Neural cell (in vitro differentiated cells): ENCODE data around the gene TLE2.

Experiments used
- CTCF ChIP-seq: fragments of 450-650 bp; IDR thresholded peaks from 2 replicates; pipeline ENCODE4 v1.5.1; 2014; ENCODE audit warnings: antibody characterized with exemption, mild to moderate bottlenecking, moderate library complexity; ENCODE audit not compliant: poor library complexity, severe bottlenecking
- EP300 ChIP-seq: fragments of 450-650 bp; conservative IDR thresholded peaks from 2 replicates; pipeline ENCODE4 v1.6.1; 2014; ENCODE audit warnings: antibody characterized with exemption, mild to moderate bottlenecking, moderate library complexity; ENCODE audit not compliant: poor library complexity, severe bottlenecking
- EZH2 ChIP-seq: fragments of 200-600, 300-800 bp; shearing (Covaris generic), sonication (generic); IDR thresholded peaks from 2 replicates; pipeline ENCODE4 v1.6.1; 2014; ENCODE audit warnings: antibody characterized with exemption, low read length, borderline replicate concordance, mild to moderate bottlenecking; ENCODE audit not compliant: insufficient read depth, poor library complexity, severe bottlenecking
- MXI1 ChIP-seq: fragments of 450-650 bp; conservative IDR thresholded peaks from 2 replicates; pipeline ENCODE4 v1.6.1; 2014; ENCODE audit warnings: antibody characterized with exemption, mild to moderate bottlenecking; ENCODE audit not compliant: poor library complexity, severe bottlenecking
- POLR2AphosphoS5 ChIP-seq: IDR thresholded peaks from 2 replicates; pipeline ENCODE4 v1.6.1; 2012
- RAD21 ChIP-seq: fragments of 450-650 bp; conservative IDR thresholded peaks from 2 replicates; pipeline ENCODE4 v1.6.1; 2014; ENCODE audit warnings: antibody characterized with exemption, mild to moderate bottlenecking, moderate library complexity
- REST ChIP-seq: IDR thresholded peaks from 2 replicates; pipeline ENCODE4 v1.6.1; 2012; ENCODE audit warnings: borderline replicate concordance
- SMC3 ChIP-seq: fragments of 450-650 bp; conservative IDR thresholded peaks from 2 replicates; pipeline ENCODE4 v1.6.1; 2014; ENCODE audit warnings: antibody characterized with exemption, mild to moderate bottlenecking, moderate library complexity; ENCODE audit not compliant: poor library complexity

- TF ChIP-seq CTCF (no peak), MXI1 (no peak), RAD21 (no peak), POLR2AphosphoS5 (no peak), EP300 (no peak), REST (no peak), SMC3 (no peak), EZH2 (no peak)
Measured at GRCh38 chr19:2964874-2965273, 64.2 kb downstream of the TLE2 start.
